Central memory CD4-positive, alpha-beta T cell (primary cell): ENCODE data around the gene XIRP1.
"Not testable (repeated sequence)": the region's sequence is repeated elsewhere in the genome, so short reads cannot be mapped to it uniquely, and the experiment has no call there.

Experiments used
- DNase-seq: peaks from one replicate; pipeline ENCODE4 v3.0.0; 2022

XIRP1 gene

DNA sequence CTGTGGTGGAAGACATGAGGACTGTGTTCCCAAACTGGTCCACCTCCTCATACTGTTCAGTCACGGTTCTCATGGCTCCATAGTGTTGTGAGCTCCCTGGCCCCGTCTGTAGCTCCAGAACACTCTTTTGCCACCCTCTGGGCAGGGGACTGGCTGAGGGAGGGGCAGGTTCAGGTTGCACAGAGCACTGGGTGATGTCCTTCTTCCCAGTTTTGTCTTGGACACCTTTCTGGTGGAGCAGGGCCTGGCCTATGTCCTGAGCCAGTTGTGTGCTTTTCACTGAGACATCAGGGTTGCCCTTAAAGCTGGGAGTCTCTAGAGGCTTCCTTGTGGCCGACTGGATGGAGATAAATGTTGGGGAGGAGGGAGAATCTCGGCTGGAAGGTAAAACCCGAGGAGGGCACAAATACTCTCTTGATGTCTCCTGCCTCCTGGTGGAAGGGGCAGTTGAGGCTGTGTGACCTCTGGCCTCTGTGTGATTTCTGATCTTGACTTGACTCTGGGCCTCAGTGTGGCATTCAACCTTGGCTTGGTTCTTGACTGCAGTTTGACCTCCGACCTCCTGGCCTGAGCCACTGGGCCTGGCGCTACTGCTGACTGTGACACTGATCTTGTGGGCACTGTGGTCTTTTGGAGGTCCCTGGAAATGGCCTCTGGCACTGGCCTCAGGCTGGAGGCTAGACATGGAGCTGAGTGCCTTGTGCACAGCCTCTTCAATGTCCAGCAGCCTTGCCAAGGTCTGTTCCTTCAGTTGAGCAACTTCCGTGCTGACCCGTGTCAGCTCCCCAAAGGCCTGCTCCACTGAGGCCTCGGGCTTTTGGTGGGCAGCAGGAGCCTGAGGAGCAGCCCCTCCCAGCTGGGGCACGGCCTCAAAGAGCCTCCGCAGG is 8.1 kb downstream of the XIRP1 start:
- no peak for DNase-seq

DNA sequence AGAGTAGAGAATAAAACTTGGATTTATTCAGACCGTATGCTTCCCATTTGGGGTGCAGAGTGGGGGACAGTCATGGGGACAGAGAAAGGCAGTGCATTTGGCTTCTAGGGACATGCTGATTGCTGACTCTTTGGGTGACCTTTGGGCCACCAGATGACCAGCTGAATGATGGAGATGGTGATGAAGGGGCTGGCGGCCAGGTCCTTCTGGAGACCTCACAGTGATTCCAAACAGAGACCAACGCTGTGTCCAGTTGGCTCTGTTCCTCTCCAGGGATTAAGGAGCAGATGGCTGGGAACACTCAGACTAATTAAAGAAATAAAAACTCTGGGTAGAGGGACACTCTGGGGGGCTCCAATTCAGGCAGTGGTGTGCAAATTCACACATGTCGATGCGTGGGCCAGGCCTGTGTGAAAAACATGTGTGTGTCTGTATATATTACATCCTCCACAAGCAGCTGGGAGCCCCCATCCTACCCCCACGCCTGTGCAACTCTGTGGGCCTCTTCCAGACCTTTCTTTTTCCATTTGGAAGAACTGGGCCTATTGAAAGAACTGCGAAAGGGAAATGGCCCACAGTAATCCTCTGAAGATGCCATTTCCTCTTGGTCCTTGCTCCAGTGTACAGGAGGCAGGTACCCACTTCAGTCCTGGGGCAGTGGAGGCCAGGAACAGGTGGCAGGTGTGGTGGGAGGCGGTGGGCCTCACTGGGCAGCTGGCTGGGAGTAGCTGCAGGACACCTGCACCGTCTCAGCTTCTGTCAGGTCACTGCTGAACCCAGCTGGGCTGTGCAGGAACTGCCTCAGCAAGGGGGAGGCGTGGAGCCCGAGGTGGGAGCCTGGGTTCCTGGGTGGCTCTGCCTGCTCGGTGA is 8.9 kb downstream of the XIRP1 start:
- no peak for DNase-seq

DNA sequence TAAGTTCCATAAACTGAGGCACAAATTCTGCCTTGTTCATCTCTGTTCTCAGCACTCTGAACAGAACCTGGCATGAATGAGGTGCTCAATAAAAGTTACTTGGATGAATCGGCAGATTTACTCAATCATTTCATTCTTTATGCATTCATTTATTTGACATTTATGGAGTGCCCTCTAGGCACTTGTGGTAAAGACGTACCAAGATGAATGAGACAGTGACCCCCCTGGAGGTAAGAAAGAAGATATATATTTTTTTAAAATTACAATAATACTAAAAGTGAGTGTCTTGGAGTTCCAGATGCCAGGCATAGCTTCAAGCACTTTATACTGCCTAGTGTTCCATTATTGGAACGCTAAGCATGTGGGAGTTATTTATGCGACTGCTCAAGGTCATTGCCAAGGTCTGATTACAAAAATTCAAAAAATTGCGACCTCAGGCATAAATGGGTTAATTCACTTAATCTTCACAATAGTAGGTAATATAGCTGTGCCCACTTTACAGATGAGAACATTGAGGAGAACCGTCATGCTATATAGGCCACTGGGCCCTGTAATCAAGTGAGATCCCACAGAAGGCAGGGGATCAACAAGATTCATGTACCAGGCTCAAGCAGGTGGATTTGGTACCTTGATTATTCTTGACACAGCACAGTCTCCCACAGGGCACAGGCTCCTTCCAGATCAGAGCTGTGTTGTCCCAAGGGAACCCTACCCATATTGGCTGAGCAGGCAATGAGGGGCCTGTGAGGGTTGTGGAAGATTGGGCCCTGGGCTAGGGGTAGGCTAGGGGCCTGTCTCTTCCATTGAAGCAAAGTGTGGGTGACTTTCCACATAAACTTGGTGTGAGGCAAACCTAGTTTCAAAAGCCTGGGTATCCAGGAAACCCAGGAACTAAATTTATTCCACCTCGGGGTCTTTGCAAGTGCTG is 10.7 kb downstream of the XIRP1 start:
- DNase-seq, result no peak

DNA sequence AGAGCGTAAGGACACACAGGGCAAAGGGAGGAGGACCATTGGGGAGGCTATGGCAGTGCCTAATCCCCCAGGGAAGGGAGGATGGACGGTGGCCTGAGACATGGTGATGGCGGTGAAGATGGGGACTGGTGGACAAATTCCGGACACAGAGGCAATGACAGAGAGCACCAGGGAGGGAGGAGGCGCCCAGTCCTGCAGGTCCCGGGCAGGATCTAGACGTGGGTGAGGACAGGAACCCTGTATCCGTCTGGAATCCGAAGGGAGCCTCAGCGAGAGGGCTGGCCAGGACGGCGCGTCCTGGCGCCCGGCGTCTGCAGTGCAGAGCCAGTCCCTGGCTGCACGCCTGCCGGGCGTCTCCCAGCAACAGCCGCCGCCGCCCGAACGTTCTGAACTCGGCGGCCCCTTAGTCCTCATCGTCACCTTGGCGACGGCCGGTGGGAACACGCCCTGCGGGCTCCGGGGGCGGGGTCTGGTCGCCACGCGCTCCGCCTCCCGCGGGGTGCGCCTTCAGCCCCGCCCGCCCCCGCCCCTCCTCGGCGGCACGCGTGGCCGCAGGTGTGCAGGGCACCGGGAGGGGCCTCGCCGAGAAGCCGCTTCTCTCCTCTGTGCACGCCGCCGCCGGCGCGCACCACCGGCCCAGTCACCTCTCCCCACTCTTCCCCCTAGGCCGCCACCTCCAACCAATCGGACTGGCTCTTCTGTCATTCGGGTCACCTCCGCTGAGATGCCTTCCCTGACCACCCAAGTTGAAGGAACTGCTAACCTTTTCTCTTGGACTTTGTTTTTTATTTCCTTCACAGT is 11.6 kb downstream of the XIRP1 start:
- DNase-seq, result peak; percentile 92

DNA sequence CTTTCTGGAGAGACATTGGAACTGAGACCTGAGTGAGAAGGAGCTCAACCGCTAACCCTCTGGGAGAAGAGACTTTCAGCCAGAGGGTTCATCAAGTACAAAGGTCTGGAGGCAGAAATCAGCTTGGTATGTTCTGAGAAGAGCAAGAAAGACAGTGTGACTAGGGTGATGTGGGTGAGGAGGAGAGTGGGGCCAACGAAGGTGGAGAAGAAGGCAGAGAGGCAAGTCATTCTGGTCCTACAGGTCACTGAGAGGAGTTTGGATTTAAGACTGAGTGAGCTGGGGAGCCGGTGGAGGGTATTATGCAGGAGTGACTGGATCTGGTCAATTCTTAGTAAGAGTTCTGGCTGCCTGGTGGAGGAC is 12.2 kb downstream of the XIRP1 start:
- DNase-seq, result no peak

DNA sequence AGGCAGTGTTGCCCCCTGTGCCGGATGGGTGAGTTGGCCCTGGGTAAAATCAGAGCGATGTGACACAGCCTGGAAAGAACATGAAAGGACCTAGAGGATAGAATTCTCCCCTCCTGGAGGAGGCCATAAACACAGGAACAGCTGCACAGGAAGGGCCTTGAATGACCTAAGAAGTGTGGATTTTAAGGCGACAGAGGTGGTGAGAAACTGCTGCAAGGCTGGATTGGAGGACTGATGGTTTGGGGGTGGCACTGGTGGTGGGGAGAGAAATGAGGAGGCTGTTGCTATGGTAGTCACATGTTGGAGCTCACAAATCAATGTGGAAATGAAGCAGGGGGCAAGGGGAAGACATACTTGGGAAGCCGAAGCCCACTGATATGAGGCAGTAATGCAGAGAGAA is 13.8 kb downstream of the XIRP1 start:
- no peak for DNase-seq

DNA sequence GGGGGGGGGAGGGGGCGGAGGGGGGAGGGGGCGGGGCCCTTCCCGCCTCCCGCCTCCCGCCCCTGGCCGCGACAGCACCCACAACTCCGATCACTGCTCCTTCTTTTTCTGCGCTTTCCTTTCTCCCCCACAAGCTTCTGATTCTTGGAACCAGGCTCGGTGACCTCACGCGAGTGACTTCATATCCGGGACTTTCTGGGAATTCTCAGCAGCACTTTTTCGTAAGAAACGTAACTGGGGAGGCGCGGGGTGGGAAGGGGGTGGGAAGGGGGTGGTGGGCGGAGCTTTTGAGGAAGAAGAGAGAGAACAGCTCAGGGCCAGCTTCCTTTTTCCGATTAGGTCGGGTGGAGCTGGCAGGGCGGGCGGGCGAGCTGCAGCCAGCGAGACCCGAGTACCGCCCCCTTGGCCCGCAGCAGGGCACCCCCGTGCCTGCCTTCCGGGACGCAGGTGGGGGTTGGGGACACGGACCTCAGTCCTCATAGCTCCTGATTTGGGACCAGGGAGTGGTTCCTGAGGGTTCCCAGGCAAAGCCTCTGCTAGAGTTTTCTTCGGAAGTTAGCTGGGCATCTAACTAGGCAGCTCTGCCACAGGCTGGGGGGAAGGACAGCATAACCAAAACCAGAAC is 14.6 kb downstream of the XIRP1 start:
- peak; percentile 55 for DNase-seq

DNA sequence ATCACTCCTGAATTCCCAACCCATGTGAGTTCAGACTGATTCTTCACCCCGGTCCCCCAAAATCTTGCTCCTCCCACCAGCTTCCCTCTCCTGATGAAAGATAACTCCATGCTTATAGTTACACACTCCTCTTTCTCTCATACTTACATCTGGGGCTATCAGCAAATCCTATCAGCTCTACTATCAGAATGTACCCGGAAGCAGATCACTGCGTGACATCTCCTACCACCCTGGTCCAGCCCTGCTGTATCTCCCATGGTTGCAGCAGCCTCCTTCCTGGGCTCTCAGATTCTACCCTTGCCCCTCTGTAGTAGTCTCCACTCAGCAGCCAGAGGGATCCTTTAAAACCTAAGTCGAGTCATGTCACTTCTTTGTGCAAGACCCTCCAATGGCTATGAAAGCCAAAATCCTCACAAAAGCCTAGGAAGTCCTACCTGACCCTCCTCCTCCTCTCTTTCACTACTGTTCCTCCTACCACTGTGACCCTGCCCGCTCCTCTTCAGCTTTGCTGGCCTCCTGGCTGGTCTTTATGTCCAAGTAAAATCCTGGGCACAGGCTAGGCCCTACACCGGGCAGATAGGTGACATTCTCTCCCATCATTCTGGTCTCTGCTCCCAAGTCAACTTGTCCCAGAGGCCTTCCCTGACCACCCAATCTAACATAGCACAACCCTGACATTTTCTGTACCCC is 16.2 kb downstream of the XIRP1 start:
- DNase-seq, result no peak

DNA sequence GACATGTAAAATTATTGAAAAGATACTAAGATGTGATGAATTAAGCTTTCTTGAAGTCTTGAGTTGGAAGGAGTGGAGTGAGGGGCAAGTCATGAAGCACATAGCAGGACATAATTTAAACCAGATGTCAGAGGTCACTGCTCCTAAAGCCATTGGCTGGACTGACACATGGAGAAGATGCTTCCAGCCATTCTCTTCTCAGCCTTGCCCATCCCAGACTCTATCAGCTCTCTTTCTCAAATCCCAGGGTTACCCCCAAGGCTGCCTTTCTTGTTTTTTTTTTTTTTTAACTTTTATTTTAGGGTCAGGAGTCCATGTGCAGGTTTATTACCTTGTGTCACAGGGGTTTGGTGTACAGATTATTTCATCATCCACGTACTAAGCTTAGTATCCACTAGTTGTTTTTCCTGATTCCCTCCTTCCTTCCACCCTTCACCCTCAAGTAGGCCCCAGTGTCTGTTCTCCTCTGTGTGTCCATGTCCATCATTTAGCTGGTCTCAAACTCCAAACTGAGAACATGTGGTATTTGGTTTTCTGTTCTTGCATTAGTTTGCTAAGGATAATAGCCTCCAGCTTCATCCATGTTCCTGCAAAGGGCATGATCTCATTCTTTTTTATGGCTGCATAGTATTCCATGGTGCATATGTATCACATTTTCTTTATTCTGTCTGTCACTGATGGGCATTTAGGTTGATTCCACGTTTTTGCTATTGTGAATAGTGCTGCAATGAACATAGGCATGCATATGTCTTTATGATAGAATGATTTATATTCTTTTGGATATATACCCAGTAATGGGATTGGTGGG is 18.9 kb downstream of the XIRP1 start:
- DNase-seq, result no peak

DNA sequence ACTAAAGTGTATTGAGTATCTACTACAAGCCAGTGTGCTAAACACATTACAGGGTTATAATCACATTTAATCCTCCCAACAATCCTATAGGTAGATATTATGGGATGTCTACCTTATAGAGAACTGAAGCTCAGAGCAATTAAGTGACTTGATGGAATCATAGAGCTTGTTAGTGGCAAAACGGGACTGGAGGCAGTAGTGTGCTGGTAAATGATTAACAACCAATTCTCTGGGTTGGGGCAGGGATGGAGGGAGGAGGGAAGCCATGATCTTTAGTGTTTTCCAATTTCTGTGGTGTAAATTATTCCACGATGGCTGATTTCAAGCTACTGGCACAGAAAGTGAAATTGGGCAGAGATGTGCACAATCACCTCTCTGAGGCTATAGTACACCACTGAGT is 20.5 kb downstream of the XIRP1 start:
- DNase-seq, result no peak

DNA sequence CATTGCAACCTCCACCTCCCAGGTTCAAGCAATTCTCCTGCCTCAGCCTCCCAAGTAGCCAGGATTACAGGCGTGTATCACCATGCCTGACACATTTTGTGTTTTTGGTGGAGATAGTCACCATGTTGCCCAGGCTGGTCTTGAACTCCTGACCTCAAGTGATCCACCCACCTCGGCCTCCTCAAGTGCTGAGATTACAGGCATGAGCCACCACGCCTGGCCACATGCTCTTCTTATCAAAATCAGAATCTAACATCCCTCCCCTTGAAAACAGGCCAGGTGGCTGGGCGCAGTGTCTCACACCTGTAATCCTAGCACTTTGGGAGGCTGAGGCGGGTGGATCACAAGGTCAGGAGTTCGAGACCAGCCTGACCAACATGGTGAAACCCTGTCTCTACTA is 21.5 kb downstream of the XIRP1 start:
- not testable (repeated sequence) for DNase-seq

DNA sequence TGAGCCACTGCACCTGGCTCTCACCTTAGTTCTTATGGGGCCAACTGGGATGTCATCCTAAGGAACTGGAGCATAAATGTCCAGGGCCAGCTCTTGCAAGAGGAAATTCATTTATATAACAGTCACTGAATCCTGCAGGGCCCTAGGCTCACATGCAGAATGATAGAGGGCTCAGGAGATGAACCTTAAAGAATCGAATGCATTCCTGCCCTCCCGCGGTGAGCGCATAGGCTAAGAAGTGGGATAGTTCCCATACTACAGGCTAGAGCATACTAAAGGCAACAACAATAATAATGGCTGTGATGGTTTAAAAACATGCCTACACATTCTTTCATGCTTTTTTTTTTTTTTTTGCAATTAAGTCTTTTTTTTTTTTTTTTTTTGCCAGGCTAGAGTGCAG is 21.9 kb downstream of the XIRP1 start:
- no peak for DNase-seq

DNA sequence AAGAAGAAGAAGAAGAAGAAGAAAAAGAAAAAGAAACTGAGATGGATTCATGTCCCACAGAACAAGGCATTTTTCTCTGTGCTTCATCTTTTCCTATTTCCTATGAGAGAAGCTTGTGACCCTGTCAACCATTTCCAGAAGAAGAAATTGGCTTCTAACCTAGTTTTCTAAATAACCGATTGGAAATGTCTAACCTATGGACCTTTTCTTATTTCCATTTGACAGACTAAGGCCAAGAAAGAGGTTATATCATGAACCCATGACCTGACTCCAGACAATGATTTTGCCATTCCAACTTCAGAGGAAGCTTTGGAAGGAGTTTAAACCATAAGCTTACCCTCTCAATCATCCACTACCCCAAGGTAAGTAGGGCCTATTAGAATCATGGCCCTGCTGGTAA is 22.7 kb downstream of the XIRP1 start:
- no peak for DNase-seq

DNA sequence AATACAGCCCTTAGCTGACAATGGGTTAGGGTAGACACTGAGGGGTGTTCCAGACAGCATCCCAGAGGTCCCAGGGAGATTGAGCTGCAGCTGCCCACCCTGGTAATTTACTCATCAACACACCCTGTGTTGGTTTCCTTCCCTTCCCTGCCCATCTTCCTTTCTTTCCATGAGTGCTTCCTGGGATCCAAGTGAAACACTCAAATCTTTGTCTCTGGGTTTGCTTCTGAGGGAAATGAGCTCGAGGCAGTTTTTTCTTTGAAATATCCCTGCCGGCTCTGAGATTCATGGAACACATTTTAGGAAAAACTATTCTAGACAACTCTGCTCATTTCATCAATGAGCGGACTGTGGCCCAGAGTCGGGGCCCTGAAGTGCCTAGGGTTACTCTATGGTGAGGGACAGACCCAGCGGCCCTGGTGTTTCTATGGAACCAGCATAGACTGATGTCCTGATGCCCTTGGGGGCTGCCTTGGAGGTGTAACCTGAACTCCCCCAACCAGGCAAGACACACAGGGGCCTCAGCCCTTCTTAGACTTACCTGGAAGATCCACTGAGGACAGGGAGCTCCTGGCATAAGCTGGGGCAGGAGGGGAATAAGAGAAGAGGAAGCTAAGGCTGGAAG is 24.1 kb downstream of the XIRP1 start:
- DNase-seq, result no peak

DNA sequence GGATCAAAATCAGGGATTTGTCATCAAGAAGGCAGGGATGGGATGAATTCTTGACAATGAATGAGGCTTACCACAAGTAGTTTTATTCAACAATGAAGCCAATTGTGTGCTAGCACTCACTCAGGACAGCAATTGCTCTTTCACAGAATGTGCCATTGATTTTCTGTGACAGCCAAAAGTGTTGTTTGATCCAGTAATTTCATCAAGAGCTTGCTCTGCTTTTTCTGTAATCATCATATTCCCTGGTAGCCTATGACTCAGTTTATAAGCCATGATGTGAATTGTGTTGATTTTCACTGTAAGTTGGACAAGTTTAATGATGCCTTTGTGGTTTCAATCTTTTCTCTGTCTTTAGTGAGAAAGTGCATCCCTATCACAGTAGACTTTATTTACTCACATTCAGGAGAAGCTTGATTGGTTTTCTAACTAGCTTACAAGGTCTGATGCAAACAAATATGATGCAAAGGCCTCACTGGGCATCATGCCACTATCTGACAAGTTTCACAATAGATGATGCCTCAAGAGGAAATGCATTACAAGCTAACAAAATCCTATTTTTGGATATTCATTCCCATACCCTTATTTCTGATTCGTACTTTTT is 25.4 kb downstream of the XIRP1 start:
- no peak for DNase-seq

DNA sequence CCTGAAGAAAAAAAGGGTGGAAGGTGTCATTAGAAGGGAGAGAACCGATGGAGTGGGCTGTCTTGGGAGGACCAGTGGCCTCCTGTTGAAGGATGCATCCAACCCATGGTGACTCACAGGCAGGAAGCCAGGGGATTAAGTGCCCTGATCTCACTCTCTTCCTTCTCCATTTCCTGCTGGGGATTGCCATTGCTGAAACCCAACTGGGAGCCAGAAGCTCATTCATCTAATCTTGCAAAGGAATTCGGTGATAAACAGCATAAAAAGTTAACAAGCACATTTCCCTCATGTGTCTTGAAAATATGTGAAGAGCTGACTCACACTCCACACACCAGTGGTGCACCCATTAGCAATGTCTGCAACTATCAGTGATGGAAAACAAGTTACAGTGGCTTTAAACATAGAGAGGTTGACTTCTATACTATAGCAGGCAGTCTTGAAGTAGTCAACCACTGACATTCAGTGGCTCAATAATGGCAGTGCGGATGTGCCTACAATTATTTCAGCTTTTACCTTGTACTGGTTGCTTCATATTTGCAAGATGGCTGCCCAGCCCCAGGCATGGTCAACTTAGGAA is 26.2 kb downstream of the XIRP1 start:
- DNase-seq, result no peak

DNA sequence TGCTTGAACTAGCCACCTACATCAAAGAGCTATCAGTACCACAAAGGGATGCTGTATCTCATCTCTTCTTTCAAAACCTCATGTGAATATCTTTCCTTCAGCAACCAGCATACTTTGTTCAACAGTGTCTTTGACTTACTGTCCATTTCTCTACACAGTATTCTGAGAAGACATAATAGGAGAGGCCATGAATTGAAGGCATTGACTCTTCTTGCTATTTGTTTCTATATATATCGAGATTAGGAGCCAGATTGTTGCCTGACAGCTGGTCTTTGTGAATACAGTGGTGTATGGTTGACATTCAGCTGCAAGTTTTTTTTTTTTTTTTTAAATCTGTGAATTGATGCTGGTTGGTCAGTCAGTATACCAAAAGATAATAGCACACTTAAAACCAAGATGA is 26.9 kb downstream of the XIRP1 start:
- DNase-seq, result no peak

DNA sequence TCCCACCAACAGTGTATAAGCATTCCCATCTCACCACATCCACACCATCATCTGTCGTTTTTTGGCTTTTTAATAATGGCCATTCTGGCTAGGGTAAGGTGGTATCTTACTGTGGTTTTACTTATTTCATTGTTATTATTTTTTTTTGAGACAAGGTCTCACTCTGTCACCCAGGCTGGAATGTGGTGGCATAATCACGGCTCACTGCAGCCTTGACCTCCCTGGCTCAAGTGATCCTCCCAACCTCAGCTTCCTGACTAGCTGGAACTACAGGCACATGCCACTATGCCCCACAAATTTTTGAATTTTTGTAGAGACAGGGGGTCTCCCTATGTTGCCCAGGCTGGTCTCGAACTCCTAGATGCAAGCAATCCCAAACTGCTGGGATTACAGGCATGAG is 28.0 kb downstream of the XIRP1 start:
- DNase-seq, result no peak
